KMS-11 (cell line): ENCODE data around the gene AFF3.
"Not testable (repeated sequence)": the region's sequence is repeated elsewhere in the genome, so short reads cannot be mapped to it uniquely, and the experiment has no call there.

ENCODE experiments used
- H2AFZ ChIP-seq: fragments of 200-600 bp; sonication (generic); 2 replicates; pipeline ENCODE4 v1.6.1; 2016; ENCODE audit warnings: antibody characterized with exemption, mixed run types, low read depth
- H3K27ac ChIP-seq: fragments of 200-600 bp; sonication (generic); 2 replicates; pipeline ENCODE4 v1.6.1; 2016; ENCODE audit warnings: mild to moderate bottlenecking, mixed run types
- H3K27me3 ChIP-seq: fragments of 200-600 bp; sonication (generic); 2 replicates; pipeline ENCODE4 v1.6.1; 2017; ENCODE audit warnings: mild to moderate bottlenecking, low read depth, mixed run types, moderate library complexity; ENCODE audit not compliant: insufficient read depth
- H3K36me3 ChIP-seq: fragments of 200-600 bp; sonication (generic); 2 replicates; pipeline ENCODE4 v1.6.1; 2017; ENCODE audit warnings: mild to moderate bottlenecking, mixed run types; ENCODE audit not compliant: insufficient read depth
- H3K4me1 ChIP-seq: fragments of 200-600 bp; sonication (generic); 2 replicates; pipeline ENCODE4 v1.6.1; 2016; ENCODE audit warnings: mild to moderate bottlenecking, low read depth, mixed run types; ENCODE audit not compliant: poor library complexity, severe bottlenecking
- H3K4me2 ChIP-seq: fragments of 200-600 bp; sonication (generic); 2 replicates; pipeline ENCODE4 v1.7.0; 2016; ENCODE audit warnings: mild to moderate bottlenecking, mixed run types
- H3K4me3 ChIP-seq: fragments of 200-600 bp; sonication (generic); IDR thresholded peaks from 2 replicates; pipeline ENCODE4 v1.6.1; 2017; ENCODE audit warnings: low read depth, low read length, mixed read lengths; ENCODE audit not compliant: insufficient read depth
- H3K79me2 ChIP-seq: fragments of 200-600 bp; sonication (generic); 2 replicates; pipeline ENCODE4 v1.6.1; 2016; ENCODE audit warnings: low read depth, mixed run types; ENCODE audit not compliant: insufficient read depth
- H3K9ac ChIP-seq: fragments of 200-600 bp; sonication (generic); 2 replicates; pipeline ENCODE4 v1.6.1; 2016; ENCODE audit warnings: mild to moderate bottlenecking, mixed run types
- H4K20me1 ChIP-seq: fragments of 200-600 bp; sonication (generic); 2 replicates; pipeline ENCODE4 v1.6.1; 2016; ENCODE audit warnings: mild to moderate bottlenecking, mixed run types; ENCODE audit not compliant: insufficient read depth
- TF ChIP-seq, protein P1 (sequence below): fragments of 200-600 bp; sonication (generic); conservative IDR thresholded peaks from 2 replicates; pipeline ENCODE4 v1.6.1; 2017; ENCODE audit warnings: low read depth, mild to moderate bottlenecking, antibody characterized with exemption, low read length, moderate library complexity, mixed read lengths

AFF3 gene

DNA sequence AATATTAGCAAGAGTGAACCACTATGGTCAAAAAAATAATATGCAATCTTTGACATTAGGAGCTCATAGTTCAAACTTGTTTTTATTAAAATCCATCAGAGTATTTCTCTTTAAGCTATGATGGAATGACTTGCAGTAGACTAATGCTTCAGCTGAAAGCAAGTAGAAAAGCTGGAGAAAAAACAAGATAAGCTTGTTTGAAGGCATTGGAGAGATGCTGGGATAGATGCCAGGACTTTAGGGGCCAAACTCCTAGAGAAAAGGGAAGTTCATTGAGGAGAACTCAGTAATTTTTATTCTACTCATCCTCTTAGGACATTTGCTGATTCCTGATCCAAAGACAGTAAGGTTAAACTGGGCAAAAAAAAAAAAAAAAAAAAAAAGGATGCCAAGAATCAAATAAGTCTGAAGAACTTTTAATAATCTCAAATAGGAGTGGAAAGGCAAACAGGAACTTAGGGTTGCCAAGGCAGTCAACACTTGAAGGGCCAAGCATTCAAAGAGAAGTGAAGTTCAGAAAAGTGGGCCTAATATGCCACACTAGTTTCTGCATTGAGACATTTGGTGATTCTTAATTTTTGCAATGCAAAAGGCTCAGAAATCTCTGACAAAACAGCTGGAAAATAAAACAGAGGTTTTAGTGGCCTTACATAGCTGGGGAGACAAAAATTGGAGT, 19.7 kb upstream of the AFF3 start:
- TF ChIP-seq, protein P1, sequence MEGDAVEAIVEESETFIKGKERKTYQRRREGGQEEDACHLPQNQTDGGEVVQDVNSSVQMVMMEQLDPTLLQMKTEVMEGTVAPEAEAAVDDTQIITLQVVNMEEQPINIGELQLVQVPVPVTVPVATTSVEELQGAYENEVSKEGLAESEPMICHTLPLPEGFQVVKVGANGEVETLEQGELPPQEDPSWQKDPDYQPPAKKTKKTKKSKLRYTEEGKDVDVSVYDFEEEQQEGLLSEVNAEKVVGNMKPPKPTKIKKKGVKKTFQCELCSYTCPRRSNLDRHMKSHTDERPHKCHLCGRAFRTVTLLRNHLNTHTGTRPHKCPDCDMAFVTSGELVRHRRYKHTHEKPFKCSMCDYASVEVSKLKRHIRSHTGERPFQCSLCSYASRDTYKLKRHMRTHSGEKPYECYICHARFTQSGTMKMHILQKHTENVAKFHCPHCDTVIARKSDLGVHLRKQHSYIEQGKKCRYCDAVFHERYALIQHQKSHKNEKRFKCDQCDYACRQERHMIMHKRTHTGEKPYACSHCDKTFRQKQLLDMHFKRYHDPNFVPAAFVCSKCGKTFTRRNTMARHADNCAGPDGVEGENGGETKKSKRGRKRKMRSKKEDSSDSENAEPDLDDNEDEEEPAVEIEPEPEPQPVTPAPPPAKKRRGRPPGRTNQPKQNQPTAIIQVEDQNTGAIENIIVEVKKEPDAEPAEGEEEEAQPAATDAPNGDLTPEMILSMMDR, result no peak
- Histone ChIP-seq H3K79me2 (no peaks in the 10 kb centered on the region), H3K4me1 (no peaks in the 10 kb centered on the region)

DNA sequence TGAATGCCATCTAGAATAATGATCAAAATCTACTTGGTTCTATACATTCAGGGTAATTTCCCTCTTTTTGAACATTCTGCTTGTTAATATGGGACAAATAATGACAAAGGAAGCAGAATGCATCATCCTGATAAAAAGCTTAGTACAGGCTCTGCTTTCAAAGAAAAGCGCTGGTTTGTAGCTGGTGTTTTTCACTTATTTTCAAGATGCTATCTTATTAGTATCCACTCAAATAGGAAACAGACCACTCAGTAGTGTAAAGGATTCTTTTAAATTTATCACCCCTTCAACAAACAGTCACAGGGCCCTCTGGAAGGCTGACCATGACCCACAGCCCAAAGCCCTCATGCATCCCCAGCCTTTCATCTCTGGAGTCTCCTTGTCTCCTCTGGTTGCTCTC, 18.0 kb upstream of the AFF3 start:
- TF ChIP-seq, protein P1, result no peak
- H3K4me2 ChIP-seq, result no peak overlapping the region

More for the DNA sequence above, 19.7 kb upstream of the AFF3 start:
- no peaks in the 10 kb centered on the region for H3K36me3 ChIP-seq
- H4K20me1 ChIP-seq, result no peaks in the 10 kb centered on the region
- H3K27ac ChIP-seq, result no peak overlapping the region
- H3K4me2 ChIP-seq, result no peak overlapping the region
- H3K27me3 ChIP-seq, result no peaks in the 10 kb centered on the region
- H3K9ac ChIP-seq, result no peak overlapping the region
- H3K4me3 ChIP-seq, result no peak overlapping the region
- no peak overlapping the region for H2AFZ ChIP-seq

DNA sequence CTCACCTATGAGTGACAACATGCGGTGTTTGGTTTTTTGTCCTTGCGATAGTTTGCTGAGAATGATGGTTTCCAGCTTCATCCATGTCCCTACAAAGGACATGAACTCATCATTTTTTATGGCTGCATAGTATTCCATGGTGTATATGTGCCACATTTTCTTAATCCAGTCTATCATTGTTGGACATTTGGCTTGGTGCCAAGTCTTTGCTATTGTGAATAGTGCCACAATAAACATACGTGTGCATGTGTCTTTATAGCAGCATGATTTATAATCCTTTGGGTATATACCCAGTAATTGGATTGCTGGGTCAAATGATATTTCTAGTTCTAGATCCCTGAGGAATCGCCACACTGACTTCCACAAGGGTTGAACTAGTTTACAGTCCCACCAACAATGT, 9.4 kb upstream of the AFF3 start:
- not testable (repeated sequence) for H3K4me3 ChIP-seq, H3K9ac ChIP-seq, H3K4me1 ChIP-seq, H4K20me1 ChIP-seq, H3K79me2 ChIP-seq, H3K4me2 ChIP-seq, H3K36me3 ChIP-seq, H2AFZ ChIP-seq, H3K27ac ChIP-seq, H3K27me3 ChIP-seq

More for the DNA sequence above, 18.0 kb upstream of the AFF3 start:
- H4K20me1 ChIP-seq, result no peaks in the 10 kb centered on the region
- no peaks in the 10 kb centered on the region for H3K27me3 ChIP-seq
- H3K79me2 ChIP-seq, result no peaks in the 10 kb centered on the region
- H3K9ac ChIP-seq, result no peak overlapping the region
- no peak overlapping the region for H2AFZ ChIP-seq
- H3K4me1 ChIP-seq, result no peaks in the 10 kb centered on the region
- H3K27ac ChIP-seq, result no peak overlapping the region
- H3K36me3 ChIP-seq, result no peaks in the 10 kb centered on the region
- H3K4me3 ChIP-seq, result no peak overlapping the region

DNA sequence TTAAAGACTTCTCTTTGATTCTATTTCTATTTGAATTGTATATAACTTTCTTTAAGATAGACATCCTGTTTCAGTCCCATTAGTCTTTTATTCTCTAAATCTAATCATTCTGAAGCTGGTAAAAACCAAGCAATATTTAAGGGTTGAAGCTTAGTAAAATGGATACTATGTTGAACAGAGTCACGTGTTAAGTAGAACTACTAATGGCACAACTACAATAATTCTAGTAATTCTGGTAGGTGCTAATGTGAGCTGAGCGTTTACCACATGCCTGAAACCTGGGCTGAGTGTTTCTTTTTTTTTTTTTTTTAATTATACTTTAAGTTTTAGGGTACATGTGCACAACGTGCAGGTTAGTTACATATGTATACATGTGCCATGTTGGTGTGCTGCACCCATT, 8.9 kb upstream of the AFF3 start:
- Histone ChIP-seq H3K79me2 (no peaks in the 10 kb centered on the region), H2AFZ (no peak overlapping the region), H3K4me2 (no peak overlapping the region), H3K36me3 (no peaks in the 10 kb centered on the region), H3K9ac (no peak overlapping the region), H3K4me3 (no peak overlapping the region), H4K20me1 (no peaks in the 10 kb centered on the region), H3K4me1 (no peaks in the 10 kb centered on the region), H3K27me3 (no peaks in the 10 kb centered on the region), H3K27ac (no peak overlapping the region)
- TF ChIP-seq, protein P1, result no peak

DNA sequence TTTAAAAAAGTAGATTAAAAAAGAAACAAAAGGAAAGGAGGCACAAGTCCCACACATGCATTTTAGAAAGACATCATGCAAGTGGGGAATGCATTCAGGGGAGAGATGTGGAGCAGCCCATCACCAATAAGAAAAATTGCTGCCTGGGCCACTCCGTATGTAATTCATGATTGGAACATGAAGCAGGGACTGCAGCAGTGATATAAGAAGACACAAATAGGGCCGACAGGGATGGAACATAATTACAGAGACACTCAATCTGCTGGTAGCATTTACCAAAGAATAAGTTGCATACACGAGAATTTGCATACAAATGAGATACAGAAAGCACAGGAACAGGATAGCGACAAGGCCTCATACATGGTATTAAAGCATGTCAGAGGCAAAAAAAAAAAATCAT, 6.5 kb upstream of the AFF3 start:
- no peak overlapping the region for H3K4me2 ChIP-seq
- H3K9ac ChIP-seq, result no peak overlapping the region
- TF ChIP-seq, protein P1, result no peak
- no peaks in the 10 kb centered on the region for H4K20me1 ChIP-seq
- no peaks in the 10 kb centered on the region for H3K36me3 ChIP-seq
- no peaks in the 10 kb centered on the region for H3K4me1 ChIP-seq
- H3K79me2 ChIP-seq, result no peaks in the 10 kb centered on the region
- H3K27me3 ChIP-seq, result no peaks in the 10 kb centered on the region
- no peak overlapping the region for H3K27ac ChIP-seq
- H3K4me3 ChIP-seq, result no peak overlapping the region
- H2AFZ ChIP-seq, result no peak overlapping the region
